ENCODE data around the gene ARPP19. TPM values are rescaled to one million over a fixed set of nuclear protein-coding genes. Genes with fewer than 3 reads are reported as not detected.

The ARPP19 gene
- polyA plus RNA-seq, 1 donor from 2014 or later, result 254 TPM

- TF ChIP-seq SMC3 (conservative IDR thresholded peaks at IDR 0.05; ENCODE audit: poor library complexity) (no peak), EP300 (conservative IDR thresholded peaks at IDR 0.05; ENCODE audit: poor library complexity, severe bottlenecking) (no peak), RAD21 (conservative IDR thresholded peaks at IDR 0.05) (no peak), EZH2 (IDR thresholded peaks at IDR 0.05; ENCODE audit: borderline replicate concordance, insufficient read depth, low read length, poor library complexity, severe bottlenecking) (no peak), POLR2AphosphoS5 (IDR thresholded peaks at IDR 0.05) (no peak), TAF1 (IDR thresholded peaks at IDR 0.05; ENCODE audit: low read depth) (no peak), CTCF (IDR thresholded peaks at IDR 0.05; ENCODE audit: poor library complexity, severe bottlenecking) (no peak)
- Histone ChIP-seq H3K4me2 (ENCODE audit: low read length) (no peak overlapping the region), H3K4me3 (ENCODE audit: low read length) (no peak overlapping the region), H3K9ac (ENCODE audit: low read length) (no peak overlapping the region), H3K27ac (ENCODE audit: low read length) (no peak overlapping the region), H3K79me2 (replicated peaks; ENCODE audit: insufficient read depth, low read length) (no peaks in the 10 kb centered on the region), H2AFZ (ENCODE audit: low read depth, low read length) (no peak overlapping the region), H3F3A (ENCODE audit: insufficient read depth, low read length, poor library complexity, severe bottlenecking) (no peaks in the 10 kb centered on the region), H4K20me1 (ENCODE audit: insufficient read depth) (no peaks in the 10 kb centered on the region), H3K9me2 (ENCODE audit: insufficient read depth, low read length) (no peaks in the 10 kb centered on the region), H3K9me3 (ENCODE audit: low read length) (no peaks in the 10 kb centered on the region), H3K27me3 (ENCODE audit: insufficient read depth, low read depth, low read length) (no peaks in the 10 kb centered on the region), H3K36me3 (ENCODE audit: insufficient read depth, low read length) (peaks cover 6% of the 10 kb centered on the region)
Observed at GRCh38 chr15:52546031-52546751, 22.6 kb downstream of the ARPP19 start.

- no peak overlapping the region for H3K4me2 ChIP-seq (ENCODE audit: low read length)
Observed at GRCh38 chr15:52540374-52541012, 28.3 kb downstream of the ARPP19 start.

More at GRCh38 chr15:52540374-52541012, 28.3 kb downstream of the ARPP19 start:
- TF ChIP-seq RAD21 (conservative IDR thresholded peaks at IDR 0.05) (no peak), TAF1 (IDR thresholded peaks at IDR 0.05; ENCODE audit: low read depth) (no peak), EP300 (conservative IDR thresholded peaks at IDR 0.05; ENCODE audit: poor library complexity, severe bottlenecking) (no peak), CTCF (IDR thresholded peaks at IDR 0.05; ENCODE audit: poor library complexity, severe bottlenecking) (no peak), REST (IDR thresholded peaks at IDR 0.05; ENCODE audit: borderline replicate concordance) (no peak), EZH2 (IDR thresholded peaks at IDR 0.05; ENCODE audit: borderline replicate concordance, insufficient read depth, low read length, poor library complexity, severe bottlenecking) (no peak), POLR2AphosphoS5 (IDR thresholded peaks at IDR 0.05) (no peak)
- H3K27ac ChIP-seq (ENCODE audit: low read length), result no peak overlapping the region
- H3K27me3 ChIP-seq (ENCODE audit: insufficient read depth, low read depth, low read length), result no peaks in the 10 kb centered on the region
- no peak overlapping the region for H3K4me3 ChIP-seq (ENCODE audit: low read length)
- H2AFZ ChIP-seq (ENCODE audit: low read depth, low read length), result no peak overlapping the region
- H3F3A ChIP-seq (ENCODE audit: insufficient read depth, low read length, poor library complexity, severe bottlenecking), result no peaks in the 10 kb centered on the region
- no peaks in the 10 kb centered on the region for H3K9me3 ChIP-seq (ENCODE audit: low read length)
- H3K79me2 ChIP-seq (replicated peaks; ENCODE audit: insufficient read depth, low read length), result no peaks in the 10 kb centered on the region
- H3K9ac ChIP-seq (ENCODE audit: low read length), result no peak overlapping the region
- no peaks in the 10 kb centered on the region for H4K20me1 ChIP-seq (ENCODE audit: insufficient read depth)
- no peaks in the 10 kb centered on the region for H3K36me3 ChIP-seq (ENCODE audit: insufficient read depth, low read length)
- no peaks in the 10 kb centered on the region for H3K9me2 ChIP-seq (ENCODE audit: insufficient read depth, low read length)
